ENCODE data around the gene ZNF273.

The ZNF273 gene

DNA sequence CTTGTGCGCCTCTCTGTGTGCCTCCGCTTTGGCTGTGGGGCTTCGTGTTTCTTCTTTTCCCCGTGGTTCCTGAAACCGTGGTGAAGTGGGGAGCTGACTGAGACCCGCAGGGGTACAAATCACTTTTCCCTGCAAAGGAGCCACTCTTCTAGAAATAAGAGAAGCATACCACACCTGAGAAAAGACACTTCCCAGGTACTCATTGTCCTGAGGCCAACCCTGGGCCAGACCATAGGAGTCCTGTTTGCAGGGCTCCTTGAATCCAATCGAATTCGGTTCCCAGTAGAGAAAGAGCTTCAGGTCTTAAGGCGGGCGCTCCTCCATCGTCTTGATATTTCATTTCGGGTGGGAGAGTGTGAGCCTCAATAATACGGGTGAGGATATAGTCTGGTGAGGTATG is 32.4 kb upstream of the ZNF273 start:
- no peak overlapping the region for H2AFZ ChIP-seq (ENCODE audit: low read length, unreplicated experiment)
- no peaks in the 10 kb centered on the region for H3K4me1 ChIP-seq (ENCODE audit: control insufficient read depth, insufficient read depth, low read length, unreplicated experiment)
- H3K79me2 ChIP-seq (ENCODE audit: control insufficient read depth, insufficient read depth, low read length, unreplicated experiment), result no peaks in the 10 kb centered on the region
- H3K27me3 ChIP-seq (ENCODE audit: insufficient read depth, low read length), result peaks cover 22% of the 10 kb centered on the region
- no peaks in the 10 kb centered on the region for H3K36me3 ChIP-seq (ENCODE audit: insufficient read depth, low read length)
- H3K4me3 ChIP-seq (ENCODE audit: low read depth, low read length), result no peak overlapping the region
- no peak overlapping the region for H3K27ac ChIP-seq (ENCODE audit: low read depth, low read length)

DNA sequence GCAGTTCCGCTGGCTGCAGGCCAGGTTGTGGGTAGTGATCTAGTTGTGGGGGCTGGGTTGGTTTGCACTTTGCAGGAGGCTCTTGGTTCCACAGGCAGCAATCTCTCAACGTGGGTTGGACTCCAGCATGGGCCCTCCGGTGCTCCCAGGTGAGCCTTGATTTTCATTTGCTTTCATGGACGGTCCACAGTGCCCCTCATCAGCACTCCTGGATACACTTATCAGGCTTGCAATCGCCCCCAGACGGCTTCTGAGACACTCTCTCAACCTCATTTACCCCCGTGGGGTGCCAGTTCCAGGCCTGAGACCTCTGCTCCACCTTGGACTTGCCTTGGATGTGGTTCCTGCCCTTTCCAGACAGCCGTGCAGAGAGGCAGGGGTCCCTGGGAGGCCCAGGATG is 31.3 kb upstream of the ZNF273 start:
- Histone ChIP-seq H3K36me3 (ENCODE audit: insufficient read depth, low read length) (no peaks in the 10 kb centered on the region), H2AFZ (ENCODE audit: low read length, unreplicated experiment) (no peak overlapping the region), H3K27me3 (ENCODE audit: insufficient read depth, low read length) (peaks cover 25% of the 10 kb centered on the region), H3K27ac (ENCODE audit: low read depth, low read length) (no peak overlapping the region), H3K4me1 (ENCODE audit: control insufficient read depth, insufficient read depth, low read length, unreplicated experiment) (no peaks in the 10 kb centered on the region), H3K79me2 (ENCODE audit: control insufficient read depth, insufficient read depth, low read length, unreplicated experiment) (no peaks in the 10 kb centered on the region), H3K4me3 (ENCODE audit: low read depth, low read length) (no peak overlapping the region)

DNA sequence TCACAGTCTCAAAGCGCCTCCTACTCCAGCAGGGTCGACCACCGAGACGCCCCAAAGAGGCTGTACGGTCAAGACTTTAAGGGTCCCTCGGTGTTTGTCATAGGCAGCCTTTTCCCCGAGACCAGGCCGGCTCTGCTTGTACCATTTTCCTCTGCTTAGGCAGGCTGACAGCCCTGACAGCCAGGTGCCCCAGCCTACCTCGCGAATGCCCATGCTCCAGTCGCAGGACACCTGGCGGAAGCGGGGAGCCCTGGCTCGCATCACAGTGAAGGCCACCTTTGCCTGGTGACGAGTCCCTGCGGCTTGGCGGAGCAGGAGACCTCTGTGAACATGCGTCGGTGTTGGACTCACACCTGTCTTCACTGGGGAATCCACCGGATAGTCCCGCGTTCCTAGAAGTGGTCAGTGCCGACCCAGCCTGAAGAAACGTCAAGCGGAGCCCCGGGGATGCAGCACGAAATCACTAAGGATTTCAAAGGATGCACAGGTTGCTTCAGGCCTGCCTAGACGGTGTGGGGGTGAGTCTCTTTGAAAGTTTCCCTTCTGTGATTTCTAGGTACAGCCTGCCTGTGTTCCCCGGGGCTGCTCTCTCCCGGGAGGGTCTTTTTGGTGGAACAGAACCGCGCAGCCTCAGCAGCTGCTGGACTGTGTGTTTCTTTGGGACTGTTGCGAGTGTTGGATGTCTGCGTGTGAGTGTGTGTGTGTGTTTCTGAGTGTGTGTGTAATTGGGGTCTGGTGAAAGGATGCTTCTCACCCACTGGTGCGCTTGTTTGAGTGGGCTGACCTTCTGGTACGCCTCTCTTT is 30.5 kb upstream of the ZNF273 start:
- H3K27me3 ChIP-seq (ENCODE audit: insufficient read depth, low read length), result peaks cover 30% of the 10 kb centered on the region
- H2AFZ ChIP-seq (ENCODE audit: low read length, unreplicated experiment), result no peak overlapping the region
- H3K79me2 ChIP-seq (ENCODE audit: control insufficient read depth, insufficient read depth, low read length, unreplicated experiment), result no peaks in the 10 kb centered on the region
- H3K4me3 ChIP-seq (ENCODE audit: low read depth, low read length), result no peak overlapping the region
- H3K36me3 ChIP-seq (ENCODE audit: insufficient read depth, low read length), result no peaks in the 10 kb centered on the region
- no peak overlapping the region for H3K27ac ChIP-seq (ENCODE audit: low read depth, low read length)
- no peaks in the 10 kb centered on the region for H3K4me1 ChIP-seq (ENCODE audit: control insufficient read depth, insufficient read depth, low read length, unreplicated experiment)

DNA sequence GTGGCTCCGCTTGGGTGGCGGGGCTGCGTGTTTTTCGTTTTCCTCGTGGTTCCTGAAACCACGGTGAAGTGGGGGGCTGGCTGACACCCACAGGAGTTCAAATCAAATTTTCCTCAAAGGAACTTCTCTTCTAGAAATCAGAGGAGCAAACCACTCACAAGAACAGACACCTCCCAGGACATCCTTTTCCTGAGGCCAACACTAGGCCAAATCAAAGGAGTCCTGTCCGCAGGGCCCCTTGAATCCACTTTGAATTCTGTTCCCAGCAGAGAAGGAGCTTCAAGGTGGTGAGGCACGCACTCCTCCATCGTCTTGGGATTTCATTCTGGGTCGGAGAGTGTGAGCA is 29.9 kb upstream of the ZNF273 start:
- H3K79me2 ChIP-seq (ENCODE audit: control insufficient read depth, insufficient read depth, low read length, unreplicated experiment), result no peaks in the 10 kb centered on the region

DNA sequence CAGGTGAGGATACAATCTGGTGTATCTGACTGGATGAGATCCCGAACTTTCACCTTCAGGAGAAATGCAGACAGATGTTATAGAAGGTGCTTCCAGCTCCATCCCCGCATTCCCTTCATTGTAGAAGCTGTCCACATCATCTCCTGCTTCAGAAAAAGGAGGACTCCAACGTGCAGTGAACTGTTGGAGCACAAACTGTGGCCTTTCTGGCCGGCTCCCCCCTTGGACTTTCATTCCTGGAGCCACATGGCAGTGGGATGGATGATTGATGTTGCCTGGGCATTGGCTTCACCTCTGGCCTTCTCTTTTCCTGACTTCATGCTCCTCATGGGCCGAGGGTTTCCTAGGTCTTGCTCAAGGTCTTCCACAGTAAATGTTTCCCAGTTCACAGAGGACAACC is 29.6 kb upstream of the ZNF273 start:
- Histone ChIP-seq H3K27ac (ENCODE audit: low read depth, low read length) (no peak overlapping the region), H3K36me3 (ENCODE audit: insufficient read depth, low read length) (no peaks in the 10 kb centered on the region), H3K79me2 (ENCODE audit: control insufficient read depth, insufficient read depth, low read length, unreplicated experiment) (no peaks in the 10 kb centered on the region), H3K27me3 (ENCODE audit: insufficient read depth, low read length) (peaks cover 26% of the 10 kb centered on the region; the same call in 1 of the 2 replicates), H2AFZ (ENCODE audit: low read length, unreplicated experiment) (no peak overlapping the region), H3K4me1 (ENCODE audit: control insufficient read depth, insufficient read depth, low read length, unreplicated experiment) (no peaks in the 10 kb centered on the region), H3K4me3 (ENCODE audit: low read depth, low read length) (no peak overlapping the region)

More for the DNA sequence above, 29.9 kb upstream of the ZNF273 start:
- peaks cover 26% of the 10 kb centered on the region; the same call in 1 of the 2 replicates for H3K27me3 ChIP-seq (ENCODE audit: insufficient read depth, low read length)
- no peak overlapping the region for H2AFZ ChIP-seq (ENCODE audit: low read length, unreplicated experiment)
- no peak overlapping the region for H3K27ac ChIP-seq (ENCODE audit: low read depth, low read length)
- no peaks in the 10 kb centered on the region for H3K4me1 ChIP-seq (ENCODE audit: control insufficient read depth, insufficient read depth, low read length, unreplicated experiment)
- no peak overlapping the region for H3K4me3 ChIP-seq (ENCODE audit: low read depth, low read length)
- H3K36me3 ChIP-seq (ENCODE audit: insufficient read depth, low read length), result no peaks in the 10 kb centered on the region

DNA sequence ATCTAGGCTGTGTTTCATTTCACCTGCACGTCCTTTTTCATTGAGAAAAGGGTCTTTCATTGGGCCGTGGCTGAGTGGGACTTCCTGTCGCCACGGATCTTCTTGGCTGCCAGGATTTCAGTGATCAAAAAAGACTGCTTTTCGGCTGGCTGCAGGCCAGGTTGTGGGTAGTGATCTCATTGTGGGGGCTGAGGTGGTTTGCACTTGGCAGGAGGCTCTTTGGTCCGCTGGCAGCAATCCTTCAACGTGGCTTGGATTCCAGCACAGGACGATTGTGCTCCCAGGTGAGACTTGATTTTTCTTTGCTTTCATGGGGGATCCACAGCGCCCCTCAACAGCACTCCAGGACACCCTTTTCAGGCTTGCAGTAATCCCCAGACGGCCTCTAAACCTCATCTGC is 29.0 kb upstream of the ZNF273 start:
- Histone ChIP-seq H3K4me3 (ENCODE audit: low read depth, low read length) (no peak overlapping the region), H2AFZ (ENCODE audit: low read length, unreplicated experiment) (no peak overlapping the region)

DNA sequence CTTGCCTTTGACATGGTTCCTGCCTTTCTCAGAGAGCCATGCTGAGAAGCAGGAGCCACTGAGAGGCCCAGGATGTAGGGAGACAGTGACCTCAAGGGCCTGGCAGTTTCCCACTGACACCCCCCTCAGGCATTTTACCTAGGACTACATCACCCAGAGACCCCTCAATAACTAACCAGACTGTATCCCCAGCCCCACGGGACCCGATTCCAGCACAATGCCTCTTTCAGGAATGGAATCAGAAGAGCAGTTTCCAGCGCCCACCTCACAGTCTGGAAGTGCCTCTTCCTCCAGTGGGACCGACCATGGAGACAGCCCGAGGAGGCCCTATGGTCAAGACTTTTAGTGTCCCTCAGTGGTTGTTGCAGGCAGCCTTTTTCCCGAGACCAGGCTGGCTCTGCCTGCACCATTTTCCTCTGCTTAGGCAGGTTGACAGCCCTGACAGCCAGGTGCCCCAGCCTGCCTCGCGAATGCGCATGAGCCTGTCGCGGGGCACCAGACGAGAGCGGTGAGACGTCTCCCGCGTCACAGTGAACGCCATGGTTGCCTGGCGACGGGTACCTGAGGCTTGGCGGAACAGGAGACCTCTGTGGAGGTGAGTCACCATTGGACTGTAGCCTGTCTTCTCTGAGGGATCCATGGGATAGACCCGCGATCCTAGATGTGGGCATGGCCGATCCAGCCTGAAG is 28.4 kb upstream of the ZNF273 start:
- Histone ChIP-seq H3K4me3 (ENCODE audit: low read depth, low read length) (no peak overlapping the region), H3K27me3 (ENCODE audit: insufficient read depth, low read length) (peaks cover 26% of the 10 kb centered on the region; the same call in 1 of the 2 replicates), H2AFZ (ENCODE audit: low read length, unreplicated experiment) (no peak overlapping the region)

More for the DNA sequence above, 29.0 kb upstream of the ZNF273 start:
- Histone ChIP-seq H3K27me3 (ENCODE audit: insufficient read depth, low read length) (peaks cover 26% of the 10 kb centered on the region; the same call in 1 of the 2 replicates), H3K27ac (ENCODE audit: low read depth, low read length) (no peak overlapping the region), H3K36me3 (ENCODE audit: insufficient read depth, low read length) (no peaks in the 10 kb centered on the region), H3K79me2 (ENCODE audit: control insufficient read depth, insufficient read depth, low read length, unreplicated experiment) (no peaks in the 10 kb centered on the region), H3K4me1 (ENCODE audit: control insufficient read depth, insufficient read depth, low read length, unreplicated experiment) (no peaks in the 10 kb centered on the region)

DNA sequence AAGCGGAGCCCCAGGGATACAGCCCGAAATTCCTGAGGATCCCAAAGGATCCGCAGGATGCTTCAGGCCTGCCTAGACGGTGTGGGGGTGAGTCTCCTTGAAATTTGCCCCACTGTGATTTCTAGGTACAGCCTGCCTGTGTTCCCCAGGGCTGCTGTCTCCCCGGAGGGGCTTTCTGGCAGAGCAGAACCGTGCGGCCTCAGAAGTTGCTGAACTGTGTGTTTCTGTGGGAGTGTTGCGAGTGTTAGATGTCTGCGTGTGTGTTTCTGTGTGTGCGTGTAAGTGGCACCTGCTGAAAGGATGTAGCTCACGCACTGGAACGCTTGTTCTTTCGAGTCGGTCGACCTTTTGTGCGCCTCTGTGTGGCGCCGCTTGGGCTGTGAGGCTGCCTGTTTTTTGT is 27.8 kb upstream of the ZNF273 start:
- Histone ChIP-seq H3K79me2 (ENCODE audit: control insufficient read depth, insufficient read depth, low read length, unreplicated experiment) (no peaks in the 10 kb centered on the region), H3K36me3 (ENCODE audit: insufficient read depth, low read length) (no peaks in the 10 kb centered on the region), H3K27me3 (ENCODE audit: insufficient read depth, low read length) (peaks cover 26% of the 10 kb centered on the region; the same call in 1 of the 2 replicates), H3K4me1 (ENCODE audit: control insufficient read depth, insufficient read depth, low read length, unreplicated experiment) (no peaks in the 10 kb centered on the region), H3K4me3 (ENCODE audit: low read depth, low read length) (no peak overlapping the region), H2AFZ (ENCODE audit: low read length, unreplicated experiment) (no peak overlapping the region), H3K27ac (ENCODE audit: low read depth, low read length) (no peak overlapping the region)

More for the DNA sequence above, 28.4 kb upstream of the ZNF273 start:
- Histone ChIP-seq H3K79me2 (ENCODE audit: control insufficient read depth, insufficient read depth, low read length, unreplicated experiment) (no peaks in the 10 kb centered on the region), H3K36me3 (ENCODE audit: insufficient read depth, low read length) (no peaks in the 10 kb centered on the region), H3K4me1 (ENCODE audit: control insufficient read depth, insufficient read depth, low read length, unreplicated experiment) (no peaks in the 10 kb centered on the region), H3K27ac (ENCODE audit: low read depth, low read length) (no peak overlapping the region)

DNA sequence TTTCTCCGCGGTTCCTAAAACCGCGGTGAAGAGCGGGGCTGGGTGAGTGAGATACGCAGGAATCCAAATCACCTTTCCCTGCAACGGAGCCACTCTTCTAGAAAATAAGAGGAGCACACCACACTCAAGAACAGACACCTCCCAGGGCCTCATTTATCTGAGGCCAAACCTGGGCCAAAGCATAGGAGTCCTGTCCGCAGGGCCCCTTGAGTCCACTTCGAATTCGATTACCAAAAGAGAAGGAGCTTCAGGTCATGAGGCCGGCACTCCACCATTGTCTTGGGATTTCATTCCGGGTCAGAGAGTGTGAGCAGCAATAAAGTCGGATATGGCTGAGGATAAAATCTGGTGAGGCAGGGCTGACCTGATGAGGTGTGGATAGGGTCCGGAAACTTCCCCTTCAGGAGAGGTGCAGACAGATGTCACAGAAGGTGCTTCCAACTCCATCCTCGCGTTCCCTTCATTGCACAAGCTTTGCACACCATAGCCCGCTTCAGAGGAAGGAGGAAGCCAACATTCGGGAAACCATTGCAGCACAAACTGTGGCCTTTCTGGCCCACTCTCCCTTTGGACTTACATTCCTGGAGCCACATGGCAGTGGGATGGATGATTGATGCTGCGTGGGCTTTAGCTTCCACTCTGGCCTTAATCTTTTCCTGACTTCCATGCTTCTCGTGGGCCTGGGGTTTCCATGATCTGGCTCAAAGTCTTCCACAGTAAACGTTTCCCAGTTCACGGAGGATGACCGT is 27.2 kb upstream of the ZNF273 start:
- Histone ChIP-seq H3K79me2 (ENCODE audit: control insufficient read depth, insufficient read depth, low read length, unreplicated experiment) (no peaks in the 10 kb centered on the region), H3K4me3 (ENCODE audit: low read depth, low read length) (no peak overlapping the region), H3K27me3 (ENCODE audit: insufficient read depth, low read length) (peaks cover 20% of the 10 kb centered on the region; the same call in 1 of the 2 replicates), H3K27ac (ENCODE audit: low read depth, low read length) (no peak overlapping the region), H3K4me1 (ENCODE audit: control insufficient read depth, insufficient read depth, low read length, unreplicated experiment) (no peaks in the 10 kb centered on the region), H2AFZ (ENCODE audit: low read length, unreplicated experiment) (no peak overlapping the region), H3K36me3 (ENCODE audit: insufficient read depth, low read length) (no peaks in the 10 kb centered on the region)

DNA sequence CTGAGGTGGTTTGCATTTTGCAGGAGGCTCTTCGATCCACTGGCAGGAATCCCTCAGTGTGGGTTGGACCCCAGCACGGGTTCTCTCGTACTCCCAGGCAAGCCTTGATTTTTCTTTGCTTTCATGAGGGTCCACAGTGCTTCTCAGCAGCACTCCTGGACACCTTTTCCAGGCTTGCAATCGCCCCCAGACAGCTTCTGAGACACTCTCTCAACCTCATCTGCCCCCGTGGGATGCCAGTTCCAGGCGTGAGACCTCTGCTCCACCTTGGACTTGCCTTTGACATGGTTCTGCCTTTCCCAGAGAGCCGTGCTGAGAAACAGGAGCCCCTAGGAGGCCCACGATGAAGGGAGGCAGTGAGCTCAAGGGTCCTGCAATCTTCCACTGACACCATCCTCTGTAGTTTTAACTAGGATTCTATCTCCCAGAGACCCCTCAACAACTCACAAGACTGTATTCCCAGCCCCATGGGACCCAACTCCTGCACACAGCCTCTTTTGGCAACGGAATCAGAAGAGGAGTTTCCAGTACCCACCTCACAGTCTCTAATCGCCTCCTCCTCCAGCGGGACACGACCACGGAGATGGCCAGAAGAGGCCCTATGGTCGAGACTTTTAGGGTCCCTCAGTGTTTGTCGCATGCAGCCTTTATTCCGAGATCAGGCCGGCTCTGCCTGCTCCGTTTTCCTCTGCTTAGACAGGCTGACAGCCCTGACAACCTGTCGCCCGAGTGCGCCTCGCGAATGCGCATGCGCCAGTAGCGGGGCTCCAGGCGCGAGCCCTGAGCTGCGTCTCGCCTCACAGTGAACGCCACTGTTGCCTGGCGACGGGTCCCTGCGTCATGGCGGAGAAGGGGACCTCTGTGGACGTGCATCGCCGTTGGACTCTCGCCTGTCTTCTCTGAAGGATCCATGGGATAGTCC is 26.0 kb upstream of the ZNF273 start:
- Histone ChIP-seq H3K4me3 (ENCODE audit: low read depth, low read length) (peak overlapping the region; percentile 51; the same call in 1 of the 2 replicates), H3K36me3 (ENCODE audit: insufficient read depth, low read length) (no peaks in the 10 kb centered on the region), H3K27ac (ENCODE audit: low read depth, low read length) (no peak overlapping the region), H3K79me2 (ENCODE audit: control insufficient read depth, insufficient read depth, low read length, unreplicated experiment) (no peaks in the 10 kb centered on the region), H3K27me3 (ENCODE audit: insufficient read depth, low read length) (peaks cover 24% of the 10 kb centered on the region; the same call in 1 of the 2 replicates), H3K4me1 (ENCODE audit: control insufficient read depth, insufficient read depth, low read length, unreplicated experiment) (no peaks in the 10 kb centered on the region), H2AFZ (ENCODE audit: low read length, unreplicated experiment) (peak overlapping the region; percentile 14)

All from ACC112 (cell line).